Ovary (tissue), 9 donors: ENCODE measurements around the gene PADI4. TPM values are rescaled to one million over a fixed set of nuclear protein-coding genes. Genes with fewer than 3 reads are reported as not detected.

Experiments
- DNase-seq, 5 donors: peaks; one replicate each; pipeline ENCODE4 v3.0.0-alpha.2; 2019 to 2020
- H3K27ac ChIP-seq, 2 donors: fragments of 200-600 bp; one replicate each; pipeline versions ENCODE4 v1.5.1 to v1.8.0; 2019 to 2022
- H3K27me3 ChIP-seq: fragments of 200-600 bp; one replicate; pipeline ENCODE4 v1.8.0; 2022
- H3K36me3 ChIP-seq: fragments of 200-600 bp; sonication (generic); one replicate; pipeline ENCODE4 v1.5.1; 2019
- H3K4me1 ChIP-seq: one replicate; pipeline ENCODE4 v1.8.1; 2013; ENCODE audit warnings: mild to moderate bottlenecking, moderate library complexity; ENCODE audit not compliant: insufficient read depth
- H3K4me3 ChIP-seq: fragments of 200-600 bp; sonication (generic); one replicate; pipeline ENCODE4 v1.5.1; 2017
- H3K9me3 ChIP-seq, 2 donors: fragments of 200-600 bp in 1 of 2; sonication (generic) in 1 of 2; one replicate each; pipeline versions ENCODE4 v1.5.1 to v1.8.1; 2013 to 2019; ENCODE audit warnings: mild to moderate bottlenecking in 1 of 2, moderate library complexity in 1 of 2
- CTCF ChIP-seq, 3 donors: fragments of 450-650 bp in 2 of 3; fragments of 200-600 bp in 1 of 3; IDR thresholded peaks; one replicate each; pipeline versions ENCODE4 v1.5.1 to v1.8.0; 2016 to 2022; ENCODE audit warnings: antibody characterized with exemption in 3 of 3, mild to moderate bottlenecking in 1 of 3
- EP300 ChIP-seq: sonication (generic); formaldehyde crosslinking; IDR thresholded peaks from one replicate; pipeline ENCODE4 v1.6.1; 2017; ENCODE audit warnings: antibody characterized with exemption
- POLR2A ChIP-seq: fragments of 450-650 bp; IDR thresholded peaks from one replicate; pipeline ENCODE4 v1.6.1; 2017; ENCODE audit warnings: antibody characterized with exemption, mild to moderate bottlenecking, moderate library complexity
- WGBS, 3 donors: extraction: QIAGEN DNeasy Blood & Tissue Kit in 1 of 3; methylation state at CpG; one replicate each; pipeline versions ENCODE4 v1.1.5 to v1.1.7; 2013 to 2017; 5-methylcytosine and 5-hydroxymethylcytosine counted together
- intact Hi-C, 4 donors: fragments of 100-400 bp; cut with DNase I; formaldehyde crosslinking; loops; one replicate each; pipeline versions ENCODE4 v1.11.0 to v1.15.1; 2022 to 2023
- polyA plus RNA-seq, 2 donors: library from polyadenylated mRNA; stranded (reverse); fragments of 200-250 nt in 1 of 2; fragments of 350-450 nt in 1 of 2; fragmentation: Illumina TruSeq in 1 of 2; extraction: RNeasy Lipid Tissue Mini Kit (QIAGEN cat#74804) in 1 of 2; gene quantifications; one replicate each; pipeline ENCODE4 v1.2.3, GENCODE V29; 2013 to 2014
- total RNA-seq, 7 donors: library from RNA; depleted of rRNA in 2 of 7; stranded (reverse); fragments of >200 nt in 2 of 7; fragmentation: NEBNext Ultra II Directional in 3 of 7; extraction: Animal tissue kit (Norgen Biotek cat#: 25700) in 3 of 7; gene quantifications; one replicate each; pipeline versions ENCODE4 v1.1.0 to v1.2.4, GENCODE V29; 2016 to 2023
- donor health status: DM: no; HTN: no; CAD: no; lungs with moderate emphysema.
- donor health status: DM: no; HTN: no; CAD: no.
- donor health status: Bipolar disorder and iron deficiency.
- donor health status: DM: yes; HTN: yes; CAD: no.
- donor health status: DM: no; HTN: no; CAD: no.
- donor health status: DM: yes; HTN: yes; CAD: no.

The PADI4 gene
- total and polyA plus RNA-seq, 9 donors: 0.10 to 1.8 (median 0.25) TPM; not detected in 3

- WGBS, 3 donors: 90 to 93% (median 90%) methylated on average over 4 of the region's 4 CpGs
Measured at GRCh38 chr1:17329610-17330009, 21.6 kb downstream of the PADI4 start.

GRCh38 chr1:17330856-17331255 is 22.9 kb downstream of the PADI4 start:
- no peaks in the 10 kb centered on the region for H3K9me3 ChIP-seq
- DNase-seq: peak in 1 of 5 donors; percentile 10
- H3K4me3 ChIP-seq: no peak overlapping the region
- TF ChIP-seq EP300 (no peak), CTCF (IDR thresholded peaks at IDR 0.05) (no peak), POLR2A (no peak)
- WGBS, 3 donors: 76 to 79% (median 78%) methylated on average over 7 of the region's 7 CpGs
- no peak overlapping the region for H3K27ac ChIP-seq
- no peaks in the 10 kb centered on the region for H3K27me3 ChIP-seq
- intact Hi-C loops: loop anchor here in 2 of 4 donors (10.0 kb wide), 1 partner anchor 206 kb away; no protein-coding TSS in a partner anchor
- H3K4me1 ChIP-seq: no peaks in the 10 kb centered on the region
- no peaks in the 10 kb centered on the region for H3K36me3 ChIP-seq

More at GRCh38 chr1:17329610-17330009, 21.6 kb downstream of the PADI4 start:
- Histone ChIP-seq H3K9me3 (no peaks in the 10 kb centered on the region), H3K4me1 (no peaks in the 10 kb centered on the region), H3K36me3 (no peaks in the 10 kb centered on the region), H3K4me3 (no peak overlapping the region), H3K27ac (no peak overlapping the region), H3K27me3 (no peaks in the 10 kb centered on the region)
- no peak for DNase-seq
- intact Hi-C loops: loop anchor here in 2 of 4 donors (10.0 kb wide), 1 partner anchor 205 kb away; no protein-coding TSS in a partner anchor
- TF ChIP-seq CTCF (IDR thresholded peaks at IDR 0.05) (no peak), POLR2A (no peak), EP300 (no peak)

GRCh38 chr1:17333081-17333480 is 25.1 kb downstream of the PADI4 start:
- peak in 1 of 5 donors; percentile 16 for DNase-seq
- 93 to 95% (median 94%) methylated on average over 8 of the region's 8 CpGs for WGBS, 3 donors
- TF ChIP-seq POLR2A: no peak
- no peak for TF ChIP-seq EP300
- no peak for TF ChIP-seq CTCF (IDR thresholded peaks at IDR 0.05)

GRCh38 chr1:17335821-17336710 is 28.1 kb downstream of the PADI4 start:
- 19 to 30% (median 20%) methylated on average over 20 of the region's 20 CpGs for WGBS, 3 donors
- DNase-seq: peak; percentile 30 to 80 (median 58)
- no peaks in the 10 kb centered on the region for H3K4me1 ChIP-seq
- no peaks in the 10 kb centered on the region for H3K9me3 ChIP-seq
- intact Hi-C loops: loop anchor here in 2 of 4 donors (10.0 kb wide), 1 partner anchor 211 kb away; no protein-coding TSS in a partner anchor
- peak in 2 of 3 donors; percentile 22 to 27 for TF ChIP-seq CTCF (IDR thresholded peaks at IDR 0.05)
- no peak for TF ChIP-seq EP300
- H3K27me3 ChIP-seq: no peaks in the 10 kb centered on the region
- H3K27ac ChIP-seq: no peak overlapping the region
- no peak overlapping the region for H3K4me3 ChIP-seq
- H3K36me3 ChIP-seq: no peaks in the 10 kb centered on the region

More at GRCh38 chr1:17333081-17333480, 25.1 kb downstream of the PADI4 start:
- H3K4me1 ChIP-seq: no peaks in the 10 kb centered on the region
- H3K4me3 ChIP-seq: no peak overlapping the region
- no peaks in the 10 kb centered on the region for H3K9me3 ChIP-seq
- intact Hi-C loops: loop anchor here in 2 of 4 donors (10.0 kb wide), 1 partner anchor 208 kb away; no protein-coding TSS in a partner anchor
- H3K27me3 ChIP-seq: no peaks in the 10 kb centered on the region
- no peaks in the 10 kb centered on the region for H3K36me3 ChIP-seq
- no peak overlapping the region for H3K27ac ChIP-seq
